Heart left ventricle (tissue), 16 donors: ENCODE data around the gene POMGNT2. TPM values are rescaled to one million over a fixed set of nuclear protein-coding genes. Genes with fewer than 3 reads are reported as not detected.

Source experiments
- ATAC-seq, 4 donors: fragments of 200-7000 bp; cut with Tn5 transposase; one replicate each; pipeline ENCODE4 v1.9.1; 2020 to 2022; ENCODE audit warnings: moderate library complexity in 4 of 4, mild to moderate bottlenecking in 3 of 4, moderate number of reproducible peaks in 1 of 4
- DNase-seq, 5 donors: peaks; one replicate each; pipeline ENCODE4 v3.0.0-alpha.2; 2020
- H3K27ac ChIP-seq, 12 donors: fragments of 200-600 bp; sonication (generic) in 4 of 12; one replicate each; pipeline versions ENCODE4 v1.5.0 to v1.8.0; 2016 to 2022; ENCODE audit warnings: mild to moderate bottlenecking in 2 of 12
- H3K27me3 ChIP-seq, 9 donors: fragments of 200-600 bp; sonication (generic) in 2 of 9; one replicate each; pipeline versions ENCODE4 v1.5.1 to v1.8.0; 2016 to 2022; ENCODE audit warnings: mild to moderate bottlenecking in 3 of 9
- H3K36me3 ChIP-seq, 9 donors: fragments of 200-600 bp; sonication (generic) in 2 of 9; one replicate each; pipeline versions ENCODE4 v1.5.0 to v1.8.0; 2018 to 2022; ENCODE audit warnings: mild to moderate bottlenecking in 2 of 9
- H3K4me1 ChIP-seq, 12 donors: fragments of 200-600 bp; sonication (generic) in 4 of 12; one replicate each; pipeline versions ENCODE4 v1.5.0 to v1.8.0; 2016 to 2022; ENCODE audit warnings: mild to moderate bottlenecking in 3 of 12
- H3K4me3 ChIP-seq, 12 donors: fragments of 200-600 bp; sonication (generic) in 4 of 12; one replicate each; pipeline versions ENCODE4 v1.5.0 to v1.8.0; 2017 to 2022; ENCODE audit warnings: mild to moderate bottlenecking in 9 of 12, moderate library complexity in 4 of 12
- H3K9me3 ChIP-seq, 12 donors: fragments of 200-600 bp; sonication (generic) in 4 of 12; one replicate each; pipeline versions ENCODE4 v1.5.0 to v1.8.0; 2016 to 2022; ENCODE audit warnings: mild to moderate bottlenecking in 1 of 12
- POLR2A ChIP-seq, 2 donors: fragments of 450-650 bp; IDR thresholded peaks; one replicate each; pipeline ENCODE4 v1.6.1; 2017; ENCODE audit warnings: antibody characterized with exemption in 2 of 2, mild to moderate bottlenecking in 2 of 2, moderate library complexity in 2 of 2
- WGBS, 4 donors: extraction: QIAGEN DNeasy Blood & Tissue Kit in 2 of 4; methylation state at CpG; one replicate each; pipeline versions ENCODE4 v1.1.5 to v1.1.7; 2013 to 2018; 5-methylcytosine and 5-hydroxymethylcytosine counted together
- intact Hi-C, 10 donors: fragments of 100-400 bp; cut with DNase I; formaldehyde crosslinking; loops; one replicate each; pipeline versions ENCODE4 v1.11.1 to v1.14.2; 2022
- polyA plus RNA-seq, 2 donors: library from polyadenylated mRNA; stranded (reverse); fragments of 200-250 nt; gene quantifications; one replicate each; pipeline ENCODE4 v1.2.3, GENCODE V29; 2013
- total RNA-seq, 9 donors: library from RNA; depleted of rRNA in 2 of 9; stranded (reverse); fragments of >200 nt in 2 of 9; fragmentation: NEBNext Ultra II Directional in 3 of 9; extraction: Animal tissue kit (Norgen Biotek cat#: 25700) in 3 of 9; gene quantifications; one replicate each; pipeline versions ENCODE4 v1.1.0 to v1.2.4, GENCODE V29; 2016 to 2023
- TF ChIP-seq, protein P1 (sequence below), 12 donors: fragments of 200-600 bp; sonication (generic) in 4 of 12; IDR thresholded peaks; one replicate each; pipeline versions ENCODE4 v1.5.0 to v1.8.0; 2018 to 2022; ENCODE audit warnings: antibody characterized with exemption in 12 of 12, mild to moderate bottlenecking in 5 of 12
- donor health status: ischemic (EF 13 %, LVEDD 7.1; RV severe dilation, severe dysfunction).
- donor health status: healthy with polysubstance abuse.
- donor health status: DM: no; HTN: yes; CAD: no.
- donor health status: DM: no; HTN: no; CAD: no.
- donor health status: ischemic (EF 25% LVEDD 6.9; RV normal size, moderate dysfunction).
- donor health status: ischemic (EF 25% LVEDD 5.7; RV mildly dilated, moderate dysfunction).
- donor health status: healthy.
- donor health status: DM: yes; HTN: yes; CAD: no.
- donor health status: ischemic (EF 35%, LVEDD 5.7; RV mildly dilated, moderate dysfunction).
- donor health status: nonischemic (EF 11% LVEDD 7.7; RV severe dilation, severe dysfunction).
- donor health status: DM: yes; HTN: yes; CAD: no.
- donor health status: PGD.
- donor health status: ischemic (EF 29% LVEDD 5.4; RV normal size, mild dysfunction).
- donor health status: nonischemic (EF 23%, LVEDD 6.1; RV moderate dilation, normal function).

POMGNT2 gene
- total and polyA plus RNA-seq, 11 donors = 9.1 to 36.0 (median 18.5) TPM

DNA sequence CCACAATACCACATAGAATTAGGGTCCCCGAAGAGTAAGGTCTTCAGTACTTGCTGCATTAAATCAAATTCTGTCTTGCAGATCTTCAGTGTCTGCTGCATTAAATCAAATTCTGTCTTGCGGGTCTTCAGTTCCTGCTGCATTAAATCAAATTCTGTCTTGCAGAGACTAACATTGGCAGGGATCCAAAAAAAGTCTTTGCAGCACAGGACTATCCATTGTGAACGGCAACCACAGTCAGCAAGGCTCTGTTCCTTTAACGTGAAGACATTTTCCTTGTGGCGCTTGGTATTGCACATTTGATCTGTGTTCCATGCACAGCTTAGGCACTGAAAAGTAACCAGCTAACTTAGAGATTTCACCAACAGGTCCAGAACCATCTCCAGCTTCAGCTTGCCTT is 46.8 kb upstream of the POMGNT2 start:
- no peak for TF ChIP-seq POLR2A (IDR thresholded peaks at IDR 0.05)
- TF ChIP-seq, protein P1, sequence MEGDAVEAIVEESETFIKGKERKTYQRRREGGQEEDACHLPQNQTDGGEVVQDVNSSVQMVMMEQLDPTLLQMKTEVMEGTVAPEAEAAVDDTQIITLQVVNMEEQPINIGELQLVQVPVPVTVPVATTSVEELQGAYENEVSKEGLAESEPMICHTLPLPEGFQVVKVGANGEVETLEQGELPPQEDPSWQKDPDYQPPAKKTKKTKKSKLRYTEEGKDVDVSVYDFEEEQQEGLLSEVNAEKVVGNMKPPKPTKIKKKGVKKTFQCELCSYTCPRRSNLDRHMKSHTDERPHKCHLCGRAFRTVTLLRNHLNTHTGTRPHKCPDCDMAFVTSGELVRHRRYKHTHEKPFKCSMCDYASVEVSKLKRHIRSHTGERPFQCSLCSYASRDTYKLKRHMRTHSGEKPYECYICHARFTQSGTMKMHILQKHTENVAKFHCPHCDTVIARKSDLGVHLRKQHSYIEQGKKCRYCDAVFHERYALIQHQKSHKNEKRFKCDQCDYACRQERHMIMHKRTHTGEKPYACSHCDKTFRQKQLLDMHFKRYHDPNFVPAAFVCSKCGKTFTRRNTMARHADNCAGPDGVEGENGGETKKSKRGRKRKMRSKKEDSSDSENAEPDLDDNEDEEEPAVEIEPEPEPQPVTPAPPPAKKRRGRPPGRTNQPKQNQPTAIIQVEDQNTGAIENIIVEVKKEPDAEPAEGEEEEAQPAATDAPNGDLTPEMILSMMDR (IDR thresholded peaks at IDR 0.05) = no peak
- Histone ChIP-seq H3K36me3 (no peaks in the 10 kb centered on the region), H3K27ac (no peak overlapping the region), H3K4me3 (no peak overlapping the region), H3K4me1 (peaks cover 0 to 12% (median 0%) of the 10 kb centered on the region in 12 donors), H3K9me3 (no peaks in the 10 kb centered on the region), H3K27me3 (peaks cover 0 to 6% (median 0%) of the 10 kb centered on the region in 9 donors)
- intact Hi-C loops = loop anchor here in 1 of 10 donors (10.0 kb wide), 1 partner anchor 1042 kb away; no protein-coding TSS in a partner anchor
- DNase-seq = no peak
- ATAC-seq = no peak
- 42 to 59% (median 51%) methylated on average over 5 of the region's 5 CpGs for WGBS, 4 donors

DNA sequence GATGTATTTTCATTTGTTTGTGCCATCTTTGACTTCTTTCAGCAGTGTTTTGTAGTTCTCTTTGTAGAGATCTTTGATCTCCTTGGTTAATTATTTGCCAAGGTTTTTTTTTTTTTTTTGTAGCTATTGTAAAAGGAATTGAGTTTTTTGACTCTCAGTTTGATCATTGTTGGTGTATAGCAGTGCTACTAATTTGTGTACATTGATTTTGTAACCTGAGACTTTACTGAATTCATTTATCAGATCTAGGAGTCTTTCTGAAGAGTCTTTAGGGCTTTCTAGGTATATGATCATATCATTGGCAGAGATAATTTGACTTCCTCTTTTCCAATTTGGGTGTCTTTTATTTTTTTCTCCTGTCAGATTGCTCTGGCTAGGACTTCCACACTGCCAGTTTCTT is 42.2 kb upstream of the POMGNT2 start:
- no peaks in the 10 kb centered on the region for H3K9me3 ChIP-seq
- no peaks in the 10 kb centered on the region for H3K4me1 ChIP-seq
- DNase-seq (no peak), ATAC-seq (no peak)
- TF ChIP-seq, protein P1 (IDR thresholded peaks at IDR 0.05) = no peak
- TF ChIP-seq POLR2A (IDR thresholded peaks at IDR 0.05) = no peak
- peaks cover 0 to 6% (median 0%) of the 10 kb centered on the region in 9 donors for H3K27me3 ChIP-seq
- no peaks in the 10 kb centered on the region for H3K36me3 ChIP-seq
- intact Hi-C loops = no loop called here
- no peak overlapping the region for H3K27ac ChIP-seq
- H3K4me3 ChIP-seq = no peak overlapping the region

DNA sequence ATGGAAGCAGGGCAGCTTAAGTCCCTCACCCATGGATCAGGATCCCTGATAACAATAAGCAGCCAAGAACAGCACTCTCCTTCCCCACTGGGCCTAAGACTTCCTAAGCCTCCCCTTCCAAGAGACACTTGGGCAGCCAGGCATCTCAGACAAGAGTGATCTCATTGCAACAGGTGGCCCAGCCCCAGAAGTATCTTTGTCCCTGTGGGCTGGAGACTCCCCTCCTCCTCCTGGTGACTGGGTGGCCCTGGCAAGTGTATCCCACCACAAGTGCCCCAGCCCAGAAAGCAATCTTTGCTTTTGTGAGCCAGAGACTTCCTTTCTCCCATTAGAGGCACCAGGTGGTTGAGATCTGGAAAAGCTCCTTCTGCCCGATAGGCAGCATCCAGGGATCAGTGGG is 40.7 kb upstream of the POMGNT2 start:
- Histone ChIP-seq H3K4me1 (no peaks in the 10 kb centered on the region), H3K27me3 (peaks cover 0 to 6% (median 0%) of the 10 kb centered on the region in 9 donors), H3K36me3 (no peaks in the 10 kb centered on the region), H3K9me3 (no peaks in the 10 kb centered on the region), H3K27ac (no peak overlapping the region), H3K4me3 (no peak overlapping the region)
- no peak for DNase-seq
- ATAC-seq = no peak
- intact Hi-C loops = no loop called here
- no peak for TF ChIP-seq POLR2A (IDR thresholded peaks at IDR 0.05)
- TF ChIP-seq, protein P1 (IDR thresholded peaks at IDR 0.05) = no peak
- WGBS, 4 donors = 80 to 100% (median 95%) methylated on average over 1 of the region's 1 CpG

DNA sequence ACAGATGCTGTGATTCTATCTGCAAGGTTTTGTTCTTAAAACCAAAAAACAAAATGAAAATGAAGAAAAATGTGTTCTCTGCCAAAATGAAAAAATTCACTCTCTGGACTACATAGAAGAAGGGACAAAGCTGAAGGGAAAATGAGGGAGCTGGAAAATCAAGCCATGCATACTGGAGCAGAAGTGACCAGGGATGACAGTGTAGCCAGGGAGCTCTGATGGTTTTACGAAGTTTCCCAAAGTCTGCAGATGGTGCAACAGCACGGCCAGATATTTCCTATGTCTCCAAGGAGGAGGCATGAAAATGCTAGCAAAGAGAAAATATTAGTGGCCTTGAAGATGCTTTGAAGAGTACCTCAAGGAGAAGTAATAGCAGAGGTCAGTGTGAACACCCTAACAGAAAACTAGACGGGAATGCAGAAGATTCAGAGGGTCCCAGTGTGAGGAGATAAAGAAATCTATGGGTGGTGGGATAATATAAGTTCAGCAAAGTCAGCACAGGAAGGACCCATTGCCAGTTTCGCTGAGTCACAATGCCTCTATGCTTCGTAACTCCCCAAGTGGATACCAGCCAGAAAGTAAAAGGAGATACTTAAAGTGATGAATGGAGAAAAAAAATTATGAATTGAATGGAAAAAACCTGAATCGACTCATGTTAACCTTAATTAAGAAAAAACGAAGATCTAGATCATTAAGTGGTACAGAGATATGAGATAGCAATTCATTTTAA is 39.0 kb upstream of the POMGNT2 start:
- ATAC-seq (no peak), DNase-seq (no peak)
- Histone ChIP-seq H3K9me3 (no peaks in the 10 kb centered on the region), H3K27me3 (peaks cover 0 to 6% (median 0%) of the 10 kb centered on the region in 9 donors), H3K27ac (no peak overlapping the region), H3K4me3 (no peak overlapping the region), H3K4me1 (no peaks in the 10 kb centered on the region), H3K36me3 (no peaks in the 10 kb centered on the region)
- intact Hi-C loops = loop anchor here in 1 of 10 donors (5.0 kb wide), 1 partner anchor 113 kb away; no protein-coding TSS in a partner anchor
- 65 to 74% (median 72%) methylated on average over 7 of the region's 7 CpGs for WGBS, 4 donors
- TF ChIP-seq, protein P1 (IDR thresholded peaks at IDR 0.05) = no peak
- TF ChIP-seq POLR2A (IDR thresholded peaks at IDR 0.05) = no peak
